GM18861 (cell line): ENCODE data around the gene APP.

ENCODE experiments used
- ATAC-seq: cut with Tn5 transposase; IDR thresholded peaks from one replicate; pipeline ENCODE4 v1.9.1; 2021; ENCODE audit not compliant: unreplicated experiment

APP gene

GRCh38 chr21:25837533-25838265 is 332.9 kb downstream of the APP start:
- ATAC-seq: no peak

GRCh38 chr21:25836396-25836795 is 334.2 kb downstream of the APP start:
- no peak for ATAC-seq

GRCh38 chr21:25834381-25834780 is 336.2 kb downstream of the APP start:
- ATAC-seq: no peak

- ATAC-seq: no peak
These were observed 339.1 kb downstream of the APP start for GRCh38 chr21:25831300-25831960.
